GM18519 (cell line): ENCODE results near the gene AGPAT4.

Experiments
- ATAC-seq: cut with Tn5 transposase; IDR thresholded peaks from one replicate; pipeline ENCODE4 v1.9.1; 2021; ENCODE audit warnings: mild to moderate bottlenecking, moderate library complexity; ENCODE audit not compliant: unreplicated experiment, low FRiP score

AGPAT4 gene

DNA sequence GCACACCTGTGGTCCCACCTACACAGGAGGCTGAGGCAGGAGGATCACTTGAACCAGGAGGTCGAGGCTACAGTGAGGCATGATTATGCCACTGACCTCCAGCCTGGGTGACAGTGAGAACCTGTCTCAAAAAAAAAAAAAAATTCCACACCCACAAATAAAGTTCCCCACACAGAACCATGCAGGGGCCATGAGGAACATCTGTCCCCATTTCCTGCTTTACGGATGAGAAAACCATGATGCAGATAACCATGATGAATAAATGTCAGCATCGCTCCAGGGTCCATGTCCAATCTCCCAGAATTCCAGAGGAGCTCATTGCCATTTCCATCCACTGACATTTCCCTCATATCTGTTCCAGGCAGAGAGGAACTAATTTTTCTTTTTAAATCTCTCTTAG is 16.9 kb upstream of the AGPAT4 start:
- no peak for ATAC-seq

DNA sequence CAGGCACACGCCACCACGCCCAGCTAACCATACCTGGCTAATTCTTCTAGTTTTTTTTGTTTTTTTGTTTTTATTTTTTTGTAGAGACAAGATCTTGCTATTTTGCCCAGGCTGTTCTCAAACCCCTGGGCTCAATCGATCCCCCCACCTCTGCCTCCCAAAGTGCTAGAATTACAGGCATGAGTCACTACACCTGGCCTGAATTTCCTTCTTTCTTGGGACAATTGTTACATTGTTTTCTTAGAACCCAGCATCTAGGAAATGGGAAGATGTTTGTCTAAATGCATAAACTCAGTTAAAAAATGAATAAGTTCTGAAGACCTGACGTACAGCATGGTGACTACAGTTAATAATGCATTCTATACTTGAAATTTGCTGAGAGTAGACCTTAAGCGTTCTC is 10.8 kb upstream of the AGPAT4 start:
- no peak for ATAC-seq

DNA sequence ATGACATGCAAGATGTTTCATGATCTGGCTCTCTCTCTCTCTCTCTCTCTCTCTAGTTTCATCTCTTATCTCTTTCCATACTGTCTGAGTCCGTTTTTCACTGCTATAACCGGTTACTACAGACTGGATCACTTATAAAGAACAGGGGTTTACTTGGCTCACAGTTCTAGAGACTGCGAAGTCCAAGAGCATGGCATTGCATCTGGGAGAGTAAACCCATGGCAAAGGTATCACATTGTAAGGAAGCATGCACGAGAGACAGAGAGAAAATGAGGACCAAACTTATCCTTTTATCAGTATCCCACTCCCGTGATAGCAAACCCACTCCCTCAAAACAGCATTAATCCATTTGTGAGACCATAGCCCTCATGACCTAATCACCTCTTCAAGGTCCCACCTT is 7.2 kb upstream of the AGPAT4 start:
- ATAC-seq, result no peak

DNA sequence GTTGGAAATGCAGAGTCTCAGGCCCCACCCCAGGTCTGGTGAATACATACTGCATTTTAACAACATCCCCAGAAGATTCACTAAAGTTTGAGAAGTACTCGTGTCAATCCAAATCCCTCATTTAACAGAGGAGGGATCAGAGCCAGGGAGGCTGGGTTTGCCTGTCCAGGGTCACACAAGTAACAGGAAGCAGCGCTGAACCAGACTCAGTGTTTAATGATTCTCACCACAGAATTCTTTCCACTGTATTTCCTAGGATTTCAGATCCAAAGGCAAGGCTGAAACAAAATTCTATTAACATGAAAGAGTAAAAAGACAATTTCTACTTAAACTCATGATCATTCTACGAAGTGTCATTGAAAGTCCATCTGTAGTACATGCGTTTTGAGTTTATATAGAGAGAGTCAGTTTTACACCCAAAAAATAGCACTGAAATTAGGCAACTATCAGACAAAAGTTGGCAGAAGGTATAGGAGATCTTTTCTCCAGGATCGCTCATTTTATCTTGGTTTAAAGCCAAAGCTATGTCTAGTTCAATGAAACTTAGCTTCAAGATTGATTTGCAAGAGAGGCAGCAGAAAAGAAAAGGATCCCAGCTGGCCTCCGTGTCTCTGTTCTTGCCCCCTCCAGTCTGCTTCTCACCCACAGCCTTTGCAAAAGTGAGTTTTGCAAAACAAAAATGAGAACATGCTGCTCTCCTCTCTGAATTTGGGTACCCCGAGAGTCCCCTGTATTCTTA is 6.0 kb upstream of the AGPAT4 start:
- ATAC-seq, result no peak

DNA sequence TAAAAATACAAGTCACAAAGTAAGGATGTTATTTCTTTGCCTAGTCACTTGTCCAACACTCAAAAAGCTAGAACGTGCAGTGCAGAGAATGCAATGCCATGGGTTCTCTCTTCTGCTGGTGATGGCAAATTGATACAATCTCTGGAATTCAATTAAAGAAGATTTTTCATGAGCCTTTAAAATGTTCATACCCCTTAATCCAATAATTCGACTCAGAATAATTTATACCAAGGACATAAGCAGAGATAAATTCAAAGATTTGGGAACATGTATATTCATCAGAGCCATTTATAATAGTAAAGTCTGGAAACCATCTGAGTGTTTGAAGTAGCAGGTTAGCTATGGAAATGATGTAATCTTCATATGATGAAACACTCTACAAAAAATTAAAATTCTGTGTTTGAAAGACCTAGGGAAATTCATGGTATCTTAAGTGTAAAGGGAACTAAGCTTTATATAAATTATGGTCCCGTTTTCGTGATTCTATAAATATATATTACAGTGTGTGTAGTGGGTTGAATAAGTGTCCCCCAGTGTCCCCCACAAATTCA is 2.8 kb upstream of the AGPAT4 start:
- ATAC-seq, result no peak

DNA sequence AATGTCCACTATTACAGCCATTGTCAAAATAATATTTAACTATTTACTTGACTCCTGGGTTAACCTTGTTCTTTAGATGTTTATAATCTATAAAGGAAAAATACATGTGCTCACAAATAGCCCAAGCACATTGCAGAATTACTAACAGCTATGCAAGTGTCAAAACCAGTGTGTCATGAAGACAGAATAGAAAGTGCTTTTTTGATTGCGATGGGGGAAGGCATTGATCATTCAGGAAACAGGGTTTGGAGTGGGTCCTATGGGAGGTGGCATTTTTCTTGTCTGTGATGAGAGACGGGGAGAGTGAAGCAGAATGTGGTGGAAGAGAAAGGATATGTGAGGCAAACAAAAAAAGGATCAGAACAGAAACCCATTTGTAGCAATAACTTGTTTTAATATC is 1.0 kb upstream of the AGPAT4 start:
- ATAC-seq, result no peak

DNA sequence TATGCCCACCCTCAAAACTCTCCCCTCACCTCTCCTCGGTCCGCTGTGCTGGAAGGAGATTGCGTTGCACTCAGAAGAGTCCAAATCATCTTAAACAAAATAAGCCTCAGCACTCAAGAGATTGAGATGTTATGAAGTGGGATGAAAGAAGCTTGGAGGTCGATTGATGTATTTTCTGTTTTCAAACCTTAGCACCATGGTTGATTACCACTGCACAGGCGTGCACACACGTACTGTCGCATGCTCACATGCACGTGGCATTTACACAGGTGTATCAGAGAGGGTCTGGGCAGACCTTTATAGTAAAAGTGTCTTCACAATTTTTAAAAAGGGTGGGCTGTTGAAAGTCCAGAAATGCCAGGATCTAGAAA is 612 bp upstream of the AGPAT4 start:
- no peak for ATAC-seq

DNA sequence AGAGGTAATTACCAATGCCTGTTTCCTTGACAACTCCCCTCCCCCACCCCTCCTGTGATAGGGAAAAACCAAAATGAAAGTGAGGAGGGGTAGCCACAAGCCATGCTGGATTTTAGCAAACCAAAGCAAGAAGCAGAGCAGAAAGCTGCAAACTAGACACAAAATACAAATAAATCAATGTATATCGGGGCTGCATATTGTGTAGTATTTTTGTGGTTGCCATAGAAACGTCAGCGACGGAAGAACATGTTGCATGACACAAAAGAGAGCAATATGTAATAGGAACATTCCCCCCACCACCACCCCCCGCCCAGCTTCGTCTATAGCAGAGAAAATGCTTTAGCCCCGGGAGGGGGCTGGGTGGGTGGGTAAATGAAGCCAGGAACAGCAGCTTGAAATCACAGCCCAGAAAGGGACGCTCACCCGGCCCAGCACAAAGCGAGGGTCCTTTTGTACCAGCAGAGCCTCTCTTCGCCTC is 548 bp downstream of the AGPAT4 start:
- no peak for ATAC-seq

DNA sequence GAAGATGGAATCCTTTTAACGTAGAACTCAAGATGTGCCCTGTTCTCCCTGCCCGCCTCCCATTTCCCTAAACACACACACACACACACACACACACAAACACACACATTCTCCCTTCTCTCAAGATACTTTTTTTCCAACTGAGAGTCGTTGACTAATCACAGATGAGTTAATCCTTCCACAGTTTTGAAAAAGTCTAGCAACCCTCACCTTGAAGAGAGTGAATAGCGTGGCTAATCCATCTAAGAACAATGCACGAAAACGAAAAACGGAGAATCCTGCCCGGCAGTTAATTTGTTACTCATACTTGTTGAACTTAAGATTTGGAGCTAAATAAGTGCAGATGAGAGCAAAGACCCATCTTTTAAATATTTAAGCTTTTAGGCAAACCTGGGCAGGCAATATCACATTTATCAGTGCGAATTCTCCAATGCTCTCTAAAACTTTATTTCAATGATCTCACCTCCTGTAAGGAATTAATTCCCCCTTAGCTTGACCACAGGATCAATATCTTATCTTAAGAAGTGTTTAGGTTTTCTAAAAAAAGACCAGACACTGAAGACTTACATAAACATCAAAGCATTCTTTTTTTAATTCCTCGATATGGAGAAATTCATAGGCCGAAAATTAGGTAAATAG is 1.1 kb downstream of the AGPAT4 start:
- no peak for ATAC-seq

DNA sequence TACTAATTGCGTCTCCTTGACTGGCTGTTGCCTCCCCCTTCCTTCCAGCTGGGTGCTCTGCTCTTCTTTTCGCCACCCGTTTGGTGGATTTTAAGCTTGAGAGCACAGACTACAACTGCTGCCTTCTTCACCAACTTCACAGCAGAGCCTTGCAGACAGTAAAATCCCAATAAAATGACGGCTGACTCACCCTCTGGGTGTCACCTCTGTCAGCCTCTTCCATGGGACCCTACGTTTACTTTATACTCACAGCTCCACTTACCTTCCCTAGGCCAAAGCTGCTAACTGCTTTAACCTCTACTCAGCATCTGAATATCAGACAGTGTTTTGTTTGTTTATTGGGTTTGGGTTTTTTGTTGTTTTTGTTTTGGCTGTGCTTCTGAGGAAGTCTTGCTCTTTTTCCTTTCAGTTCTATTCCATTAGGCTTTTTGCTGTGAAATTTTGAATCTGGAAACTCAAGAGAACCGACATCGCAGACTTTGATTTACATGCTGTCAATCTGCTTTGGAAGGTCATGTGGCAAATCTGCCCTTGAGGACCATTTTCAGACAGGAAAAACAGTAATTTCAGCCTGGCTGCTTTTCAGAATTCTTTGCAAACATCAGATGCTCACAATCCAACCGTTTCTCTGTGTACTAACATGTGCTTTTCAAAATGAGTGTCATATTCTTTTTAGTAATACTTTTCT is 2.4 kb downstream of the AGPAT4 start:
- no peak for ATAC-seq

DNA sequence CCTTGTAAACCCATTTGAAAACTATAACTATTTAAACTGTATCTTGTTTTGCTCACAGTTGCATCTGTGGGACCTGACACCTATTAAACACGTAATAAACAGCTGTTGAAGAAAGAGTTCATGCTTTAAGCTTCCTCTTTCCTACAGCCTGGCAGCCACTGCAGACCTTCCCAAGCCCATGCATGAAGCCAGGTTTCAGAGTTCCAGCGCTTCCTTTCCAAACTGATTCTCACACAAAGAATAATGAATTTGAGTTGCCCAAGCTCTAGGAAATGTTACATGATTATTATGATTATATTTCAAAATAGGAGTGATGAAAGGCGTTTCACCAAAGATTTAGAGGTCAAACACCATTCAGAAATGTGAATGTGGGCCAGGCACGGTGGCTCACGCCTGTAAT is 3.7 kb downstream of the AGPAT4 start:
- no peak for ATAC-seq

DNA sequence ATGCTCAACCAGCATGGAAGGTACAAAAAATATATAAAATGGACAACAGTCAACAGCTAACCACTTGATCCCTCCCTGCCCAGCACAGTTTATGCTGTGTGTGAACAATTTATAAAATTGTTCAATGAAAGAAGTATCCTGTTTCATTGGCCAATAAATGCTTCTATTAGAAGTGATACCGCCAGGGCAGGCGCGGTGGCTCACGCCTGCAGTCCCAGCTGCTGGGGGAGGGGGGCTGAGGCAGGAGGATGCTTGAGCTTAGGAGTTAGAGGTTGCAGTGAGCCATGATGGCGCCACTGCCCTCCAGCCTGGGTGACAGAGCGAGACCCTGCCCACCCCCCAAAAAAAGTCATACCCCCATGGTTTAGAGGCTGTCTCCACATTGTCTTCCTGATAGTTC is 4.6 kb downstream of the AGPAT4 start:
- ATAC-seq, result no peak

DNA sequence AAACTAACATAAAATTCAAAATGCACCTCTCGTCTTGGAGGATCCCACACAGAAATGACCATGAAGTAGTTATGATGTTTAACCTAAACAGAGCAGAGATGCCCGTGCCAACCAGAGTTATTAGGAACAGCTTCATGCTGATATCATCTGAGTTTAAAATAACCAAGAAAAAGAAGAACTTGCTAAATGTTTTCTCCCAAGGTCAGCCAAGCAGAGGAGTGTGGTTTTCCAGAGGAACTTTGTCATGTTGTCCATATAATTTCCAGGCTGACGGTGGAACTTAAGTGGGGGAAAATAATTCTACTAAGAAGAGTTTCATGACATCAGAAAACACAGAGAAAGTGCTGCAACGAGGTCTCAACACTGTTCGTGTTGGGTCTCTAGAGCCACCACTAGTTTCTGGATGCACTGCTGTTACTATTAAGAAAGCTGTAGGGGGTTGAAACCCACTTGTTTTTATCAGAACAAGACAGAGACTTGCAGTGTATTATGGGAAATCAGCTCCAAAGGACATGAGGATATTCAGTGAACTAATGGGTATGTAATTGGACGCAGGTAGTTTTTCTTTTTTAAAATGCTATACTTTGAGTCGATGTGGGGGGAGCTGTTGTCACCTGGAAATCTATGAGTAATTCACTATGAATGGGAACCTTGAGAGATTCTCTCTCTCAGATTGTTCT is 5.2 kb downstream of the AGPAT4 start:
- no peak for ATAC-seq

DNA sequence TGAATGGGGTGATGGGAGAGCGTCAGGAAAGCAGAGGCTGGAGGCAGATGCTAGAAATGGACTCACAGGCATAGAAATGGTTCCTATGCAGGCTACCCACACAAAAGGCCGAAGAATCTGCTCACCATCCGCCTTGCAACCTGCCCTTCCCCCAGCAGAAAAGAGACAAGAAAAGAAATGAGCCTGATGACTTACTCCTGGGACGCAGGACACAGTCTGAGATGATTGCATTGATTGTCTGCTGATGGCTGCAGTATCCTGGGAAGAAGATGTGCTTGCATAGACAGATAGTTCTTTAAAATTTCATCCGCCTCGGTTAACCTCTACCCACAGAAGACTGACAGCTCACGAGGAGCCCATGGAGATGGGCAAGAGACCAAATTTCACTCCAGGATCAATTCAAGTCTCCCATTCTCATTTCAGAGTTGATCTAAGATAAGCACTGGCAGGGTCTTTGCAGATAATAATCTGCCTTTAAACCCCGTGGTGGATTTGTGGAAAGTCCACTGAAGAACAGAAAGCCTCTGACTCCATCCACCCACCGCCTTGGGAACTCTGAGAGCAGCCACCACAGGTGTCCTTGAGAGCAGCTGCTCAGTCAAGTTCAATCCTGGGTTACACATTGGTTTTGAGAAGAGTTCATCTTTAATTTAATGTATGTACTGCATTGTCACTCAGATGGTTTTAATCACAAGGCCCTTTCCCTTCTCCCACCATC is 7.2 kb downstream of the AGPAT4 start:
- ATAC-seq, result no peak

DNA sequence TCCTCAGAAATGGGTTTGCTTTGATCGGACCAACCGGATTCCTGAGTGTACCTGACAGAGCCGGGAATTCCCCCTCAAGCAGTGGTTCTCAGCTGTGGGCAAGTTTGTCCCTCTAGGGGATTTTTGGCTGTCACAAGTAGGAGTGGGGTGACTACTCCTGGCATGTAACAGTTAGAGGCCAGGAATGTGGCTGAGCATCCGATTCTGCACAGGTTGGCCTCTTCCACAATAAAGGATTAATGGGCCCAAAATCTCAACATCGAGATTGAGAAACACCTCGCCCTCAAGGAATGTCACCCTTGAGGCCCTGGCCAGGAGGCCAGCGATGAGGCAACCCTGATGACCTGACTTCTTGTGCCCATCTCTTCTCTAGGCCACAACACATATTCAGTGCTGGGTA is 7.9 kb downstream of the AGPAT4 start:
- no peak for ATAC-seq

DNA sequence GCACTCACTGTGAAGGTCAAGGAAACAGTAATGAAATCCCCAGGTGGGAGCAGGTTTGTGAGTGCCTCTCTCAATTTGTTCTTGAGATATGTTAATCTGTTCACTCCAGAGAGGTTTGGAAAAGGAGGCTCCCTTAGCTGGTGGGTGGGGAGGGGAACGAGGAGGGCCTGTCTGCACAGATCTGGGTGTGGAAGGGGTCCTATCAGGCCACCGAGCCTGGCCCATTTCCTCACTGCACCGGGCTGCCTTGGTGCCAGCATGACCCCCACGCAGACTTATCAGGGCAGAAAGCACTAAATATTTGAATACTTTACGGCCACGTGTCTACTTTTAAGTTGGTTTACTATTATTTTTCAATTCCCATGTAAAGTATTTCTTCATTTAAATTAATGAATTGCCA is 8.3 kb downstream of the AGPAT4 start:
- no peak for ATAC-seq

DNA sequence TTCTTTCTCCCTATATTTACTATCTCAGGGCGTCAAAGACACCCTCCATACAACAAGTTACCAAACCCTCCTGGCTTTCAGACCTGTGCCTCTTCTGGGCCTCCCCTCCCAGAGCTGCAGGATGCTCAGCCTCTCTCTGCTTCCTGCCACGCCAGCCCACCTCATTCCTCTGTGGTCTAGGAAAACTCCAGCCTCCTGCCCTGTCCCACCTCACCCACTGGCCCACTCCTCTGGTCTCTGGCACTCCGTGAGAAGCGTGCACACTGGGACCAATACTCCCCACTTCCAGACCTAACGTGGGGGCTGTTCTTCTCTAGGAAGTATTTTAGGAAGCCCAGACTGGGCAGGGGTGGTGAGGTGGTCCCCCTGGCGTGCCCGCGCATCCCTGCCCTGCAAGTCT is 9.7 kb downstream of the AGPAT4 start:
- no peak for ATAC-seq

DNA sequence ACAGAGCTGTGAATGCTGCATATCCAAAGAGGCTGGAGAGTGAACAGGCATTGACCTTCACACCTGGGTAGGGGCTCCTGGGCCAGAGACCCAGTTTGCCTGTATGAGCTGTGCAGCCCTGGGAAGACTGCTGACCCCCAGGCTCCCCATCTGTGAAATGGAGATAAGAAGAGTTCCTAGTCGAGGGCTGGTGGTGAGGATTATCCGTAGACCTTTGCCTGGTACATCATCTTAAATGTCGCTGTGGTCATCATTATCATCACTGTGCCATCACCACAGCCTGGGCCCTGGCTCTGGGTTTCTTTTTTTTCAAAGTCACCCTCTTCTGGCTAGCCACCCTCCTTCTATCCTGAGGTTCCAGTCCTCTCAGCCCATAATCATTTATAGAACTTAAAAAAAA is 12.0 kb downstream of the AGPAT4 start:
- no peak for ATAC-seq

DNA sequence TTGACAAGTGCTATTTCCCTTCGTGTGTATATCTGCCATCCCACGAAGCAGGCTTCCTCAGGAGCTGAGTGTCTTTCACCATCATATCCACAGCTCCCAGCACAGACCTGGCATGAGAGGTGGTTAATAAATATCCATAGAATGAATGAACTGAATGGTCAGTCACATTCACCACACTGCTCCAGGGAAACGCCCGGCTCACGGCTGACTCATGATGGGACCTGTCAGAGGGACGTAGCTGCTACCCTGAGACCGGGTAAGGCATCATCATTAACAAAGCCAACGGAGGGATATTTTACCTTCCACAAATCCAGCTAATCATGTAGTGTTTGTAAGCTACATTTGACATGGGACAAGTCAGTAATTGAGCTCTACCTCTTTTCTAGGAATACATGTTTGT is 12.5 kb downstream of the AGPAT4 start:
- no peak for ATAC-seq

DNA sequence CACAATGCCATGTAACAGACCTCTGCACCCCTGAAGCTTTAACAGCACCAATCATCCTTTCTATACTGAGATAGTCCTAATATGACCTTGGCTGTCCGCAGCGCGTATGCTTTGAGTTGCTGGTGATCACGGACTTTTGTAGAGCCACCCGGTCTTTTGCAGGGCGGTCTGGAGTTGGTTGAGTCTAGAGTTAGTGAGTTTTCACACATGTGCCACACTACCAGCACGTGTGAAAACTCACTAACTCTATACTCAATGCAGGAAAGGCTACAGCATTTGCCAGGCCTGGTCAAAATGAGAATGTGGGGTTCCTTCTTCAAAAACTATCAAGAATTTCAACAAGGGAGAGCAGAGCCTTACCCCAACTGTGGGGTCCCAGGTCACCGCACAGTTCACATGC is 14.6 kb downstream of the AGPAT4 start:
- no peak for ATAC-seq
